Stomach (tissue), 9 donors: ENCODE measurements around the gene KRT6C. TPM values are rescaled to one million over a fixed set of nuclear protein-coding genes. Genes with fewer than 3 reads are reported as not detected.

Source experiments
- DNase-seq, 2 donors: peaks; one replicate each; pipeline versions ENCODE4 v3.0.0 to v3.0.0-alpha.2; 2013 to 2019
- H3K27ac ChIP-seq, 5 donors: fragments of 200-600 bp in 4 of 5; sonication (generic) in 4 of 5; one replicate each; pipeline ENCODE4 v1.5.1; 2013 to 2019; ENCODE audit warnings: mild to moderate bottlenecking in 1 of 5, moderate library complexity in 1 of 5
- H3K27me3 ChIP-seq, 3 donors: fragments of 200-600 bp; sonication (generic); one replicate each; pipeline ENCODE4 v1.5.1; 2017 to 2019; ENCODE audit warnings: mixed run types in 1 of 3
- H3K36me3 ChIP-seq, 4 donors: fragments of 200-600 bp; sonication (generic); 1 replicate in 3 of 4; 2 replicates in 1 of 4; pipeline ENCODE4 v1.5.1; 2016 to 2019
- H3K4me1 ChIP-seq, 4 donors: fragments of 200-600 bp; sonication (generic); one replicate each; pipeline ENCODE4 v1.5.1; 2016 to 2019
- H3K4me3 ChIP-seq, 4 donors: fragments of 200-600 bp; sonication (generic) in 3 of 4; one replicate each; pipeline ENCODE4 v1.5.1; 2016 to 2019; ENCODE audit warnings: mild to moderate bottlenecking in 1 of 4
- H3K9me3 ChIP-seq, 4 donors: fragments of 200-600 bp; sonication (generic); one replicate each; pipeline ENCODE4 v1.5.1; 2016 to 2019
- EP300 ChIP-seq: sonication (generic); formaldehyde crosslinking; IDR thresholded peaks from one replicate; pipeline ENCODE4 v1.6.1; 2017; ENCODE audit warnings: antibody characterized with exemption
- POLR2A ChIP-seq, 4 donors: fragments of 450-650 bp; IDR thresholded peaks; one replicate each; pipeline ENCODE4 v1.6.1; 2016; ENCODE audit warnings: antibody characterized with exemption in 4 of 4, control low read depth in 2 of 4, mild to moderate bottlenecking in 1 of 4, moderate library complexity in 1 of 4
- POLR2AphosphoS5 ChIP-seq, 3 donors: sonication (generic); formaldehyde crosslinking; IDR thresholded peaks; one replicate each; pipeline ENCODE4 v1.6.1; 2016; ENCODE audit warnings: antibody characterized with exemption in 3 of 3
- WGBS, 5 donors: extraction: QIAGEN DNeasy Blood & Tissue Kit in 3 of 5; methylation state at CpG; one replicate each; pipeline versions ENCODE4 v1.1.5 to v1.1.7; 2013 to 2018; 5-methylcytosine and 5-hydroxymethylcytosine counted together
- intact Hi-C: fragments of 100-400 bp; cut with DNase I; formaldehyde crosslinking; loops from one replicate; pipeline ENCODE4 v1.15.1; 2023; ENCODE audit warnings: low total_unique reads
- polyA plus RNA-seq, 3 donors: library from polyadenylated mRNA; stranded (reverse); fragments of 200-250 nt; gene quantifications; one replicate each; pipeline ENCODE4 v1.2.3, GENCODE V29; 2013
- total RNA-seq, 5 donors: library from RNA; depleted of rRNA; stranded (reverse); fragments of >200 nt; gene quantifications; one replicate each; pipeline versions ENCODE4 v1.1.0 to v1.2.3, GENCODE V29; 2014 to 2016
- TF ChIP-seq, protein P1 (sequence below), 7 experiments: fragments of 450-650 bp in 4 of 7; fragments of 200-600 bp in 3 of 7; sonication (generic) in 3 of 7; IDR thresholded peaks; one replicate each; pipeline ENCODE4 v1.5.1; 2016 to 2019; ENCODE audit warnings: antibody characterized with exemption in 7 of 7, control low read depth in 2 of 7, mild to moderate bottlenecking in 1 of 7
- donor health status: healthy with polysubstance abuse.
- donor health status: Bipolar disorder and iron deficiency.
- donor health status: healthy.

The KRT6C gene
- total and polyA plus RNA-seq, 8 donors = 0.31 to 12.4 (median 0.43) TPM; not detected in 5

DNA sequence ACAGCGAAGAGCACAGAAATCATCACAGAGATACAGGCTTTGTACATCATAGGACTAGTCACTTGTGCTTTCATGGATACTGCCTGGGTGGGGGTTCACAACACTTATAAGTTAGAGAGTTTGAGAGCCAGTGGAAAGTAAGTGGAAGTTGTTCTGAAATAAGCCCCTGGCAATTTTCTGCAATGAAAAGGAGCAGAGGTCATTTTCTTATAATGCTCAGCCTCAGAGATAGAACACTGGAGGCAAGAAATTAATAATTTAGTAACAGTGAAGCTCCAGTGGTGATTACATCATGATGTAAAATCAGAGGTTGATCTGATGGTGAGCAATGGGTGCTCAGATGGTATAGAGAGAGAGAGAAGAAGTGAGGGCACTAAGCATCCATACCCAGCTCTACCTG, 13.6 kb upstream of the KRT6C start:
- 0 to 94% (median 45%) methylated on average over 1 of the region's 1 CpG for WGBS, 5 donors
- no peak overlapping the region for H3K4me3 ChIP-seq
- intact Hi-C loops = no loop called here
- H3K4me1 ChIP-seq = no peaks in the 10 kb centered on the region
- no peaks in the 10 kb centered on the region for H3K36me3 ChIP-seq
- no peak for DNase-seq
- no peak for TF ChIP-seq POLR2A (IDR thresholded peaks at IDR 0.05)
- no peak for TF ChIP-seq EP300
- peaks cover 0 to 11% (median 6%) of the 10 kb centered on the region in 3 donors for H3K27me3 ChIP-seq
- H3K27ac ChIP-seq = no peak overlapping the region
- peaks cover 0 to 9% (median 3%) of the 10 kb centered on the region in 4 donors for H3K9me3 ChIP-seq

DNA sequence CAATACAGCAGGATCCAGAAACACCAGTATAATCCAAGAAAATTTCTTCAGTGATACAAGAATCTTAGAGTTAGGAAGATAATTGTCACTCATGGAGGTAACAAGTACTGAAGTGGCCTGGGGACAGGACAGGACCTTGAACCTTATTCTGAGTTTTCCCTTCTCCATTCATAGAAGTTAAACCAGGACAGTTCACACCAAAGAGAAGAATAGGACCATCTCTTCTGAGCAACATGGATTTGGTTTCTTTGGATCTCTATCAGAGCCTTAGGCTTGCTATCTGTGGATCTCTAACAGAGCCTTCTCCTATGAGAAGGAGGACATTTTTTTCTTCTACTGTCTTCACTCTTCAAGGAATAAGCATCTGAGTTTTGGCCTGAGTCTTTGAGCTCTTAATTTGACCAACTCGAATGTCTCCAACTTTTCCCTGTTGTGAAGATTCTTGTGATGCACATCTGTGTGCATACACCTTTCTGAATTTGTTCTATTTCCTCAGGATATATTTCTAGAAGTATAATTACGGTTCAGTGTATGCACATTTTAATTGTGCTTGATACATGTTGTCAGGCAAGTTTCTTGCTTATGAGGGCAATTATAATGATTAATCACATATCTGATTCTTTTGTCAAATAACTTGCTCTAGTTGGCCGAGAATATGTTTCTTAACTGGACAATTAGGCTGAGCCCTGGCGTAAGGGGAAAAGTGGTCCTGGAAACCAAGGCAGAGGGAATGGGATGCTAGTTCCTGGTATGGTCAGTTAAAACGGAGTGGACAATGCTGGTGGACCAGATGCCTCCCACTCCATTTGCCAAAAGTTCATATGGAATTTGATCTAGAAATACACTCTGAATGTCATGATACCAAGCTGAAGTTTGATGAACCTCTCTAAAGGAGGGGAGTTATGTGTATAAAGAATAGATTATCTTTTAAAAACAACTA, 12.8 kb upstream of the KRT6C start:
- peaks cover 0 to 8% (median 3%) of the 10 kb centered on the region in 3 donors for H3K27me3 ChIP-seq
- peaks cover 0 to 9% (median 3%) of the 10 kb centered on the region in 4 donors for H3K9me3 ChIP-seq
- no peak overlapping the region for H3K4me3 ChIP-seq
- WGBS, 5 donors = 73 to 83% (median 81%) methylated on average over 5 of the region's 5 CpGs
- intact Hi-C loops = no loop called here
- H3K36me3 ChIP-seq = no peaks in the 10 kb centered on the region
- no peak for DNase-seq
- no peak overlapping the region for H3K27ac ChIP-seq
- TF ChIP-seq EP300 = no peak
- H3K4me1 ChIP-seq = no peaks in the 10 kb centered on the region

DNA sequence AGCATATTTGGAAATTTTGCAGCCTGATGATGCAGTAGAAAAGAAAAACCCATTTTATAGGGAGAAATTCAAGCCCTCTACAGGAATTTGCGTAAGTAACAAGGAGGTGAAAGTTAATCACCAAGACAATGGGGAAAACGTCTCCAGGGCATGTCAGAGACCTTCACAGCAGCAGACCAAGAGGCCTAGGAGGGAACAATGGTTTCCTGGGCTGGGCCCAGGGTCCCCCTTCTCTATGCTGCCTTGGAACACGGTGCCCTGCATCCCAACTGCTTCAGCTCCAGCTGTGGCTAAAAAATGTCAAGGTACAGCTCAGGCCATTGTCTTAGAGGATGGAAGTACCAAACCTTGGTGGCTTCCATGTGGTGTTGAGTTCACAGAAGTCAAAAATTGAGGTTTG, 6.5 kb upstream of the KRT6C start:
- H3K4me1 ChIP-seq = no peaks in the 10 kb centered on the region
- no peak overlapping the region for H3K4me3 ChIP-seq
- no peaks in the 10 kb centered on the region for H3K27me3 ChIP-seq
- intact Hi-C loops = no loop called here
- 57 to 62% (median 61%) methylated on average over 3 of the region's 3 CpGs for WGBS, 5 donors
- H3K9me3 ChIP-seq = peaks cover 0 to 7% (median 3%) of the 10 kb centered on the region in 4 donors
- no peaks in the 10 kb centered on the region for H3K36me3 ChIP-seq
- no peak for TF ChIP-seq POLR2A (IDR thresholded peaks at IDR 0.05)
- TF ChIP-seq POLR2AphosphoS5 (IDR thresholded peaks at IDR 0.05) = no peak
- TF ChIP-seq EP300 = no peak
- TF ChIP-seq, protein P1, sequence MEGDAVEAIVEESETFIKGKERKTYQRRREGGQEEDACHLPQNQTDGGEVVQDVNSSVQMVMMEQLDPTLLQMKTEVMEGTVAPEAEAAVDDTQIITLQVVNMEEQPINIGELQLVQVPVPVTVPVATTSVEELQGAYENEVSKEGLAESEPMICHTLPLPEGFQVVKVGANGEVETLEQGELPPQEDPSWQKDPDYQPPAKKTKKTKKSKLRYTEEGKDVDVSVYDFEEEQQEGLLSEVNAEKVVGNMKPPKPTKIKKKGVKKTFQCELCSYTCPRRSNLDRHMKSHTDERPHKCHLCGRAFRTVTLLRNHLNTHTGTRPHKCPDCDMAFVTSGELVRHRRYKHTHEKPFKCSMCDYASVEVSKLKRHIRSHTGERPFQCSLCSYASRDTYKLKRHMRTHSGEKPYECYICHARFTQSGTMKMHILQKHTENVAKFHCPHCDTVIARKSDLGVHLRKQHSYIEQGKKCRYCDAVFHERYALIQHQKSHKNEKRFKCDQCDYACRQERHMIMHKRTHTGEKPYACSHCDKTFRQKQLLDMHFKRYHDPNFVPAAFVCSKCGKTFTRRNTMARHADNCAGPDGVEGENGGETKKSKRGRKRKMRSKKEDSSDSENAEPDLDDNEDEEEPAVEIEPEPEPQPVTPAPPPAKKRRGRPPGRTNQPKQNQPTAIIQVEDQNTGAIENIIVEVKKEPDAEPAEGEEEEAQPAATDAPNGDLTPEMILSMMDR (IDR thresholded peaks at IDR 0.05) = no peak
- H3K27ac ChIP-seq = no peak overlapping the region
- no peak for DNase-seq

- Histone ChIP-seq H3K27me3 (no peaks in the 10 kb centered on the region), H3K4me3 (no peak overlapping the region), H3K36me3 (no peaks in the 10 kb centered on the region), H3K4me1 (no peaks in the 10 kb centered on the region), H3K27ac (no peak overlapping the region), H3K9me3 (no peaks in the 10 kb centered on the region)
- no peak for TF ChIP-seq POLR2AphosphoS5 (IDR thresholded peaks at IDR 0.05)
- TF ChIP-seq, protein P1 (IDR thresholded peaks at IDR 0.05) = no peak
- no peak for TF ChIP-seq EP300
- no peak for TF ChIP-seq POLR2A (IDR thresholded peaks at IDR 0.05)
- intact Hi-C loops = no loop called here
- DNase-seq = no peak
- 46 to 88% (median 64%) methylated on average over 2 of the region's 2 CpGs for WGBS, 5 donors
Observed at GRCh38 chr12:52477651-52478050, 4.0 kb upstream of the KRT6C start.

DNA sequence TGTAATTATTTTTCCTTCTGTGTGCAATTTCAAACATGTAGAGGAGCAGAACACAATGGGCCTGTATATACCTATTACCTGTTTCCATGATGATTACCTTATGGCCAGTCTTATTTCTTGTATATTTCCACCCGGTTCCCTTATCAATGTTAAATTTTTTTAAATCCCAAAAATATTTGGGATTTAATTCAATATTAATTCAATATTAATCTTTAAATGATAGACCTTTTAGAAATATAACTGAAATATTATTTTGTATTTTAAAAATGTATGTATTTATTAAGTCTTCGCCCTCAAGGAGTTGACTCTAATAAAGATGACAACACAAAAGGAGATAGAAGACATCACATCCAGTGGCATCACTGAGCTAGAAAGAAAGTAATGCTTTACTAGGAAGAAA, 607 bp upstream of the KRT6C start:
- H3K4me3 ChIP-seq = no peak overlapping the region
- no peaks in the 10 kb centered on the region for H3K9me3 ChIP-seq
- no peaks in the 10 kb centered on the region for H3K4me1 ChIP-seq
- DNase-seq = no peak
- no peaks in the 10 kb centered on the region for H3K36me3 ChIP-seq
- TF ChIP-seq POLR2AphosphoS5 (IDR thresholded peaks at IDR 0.05) (no peak), POLR2A (IDR thresholded peaks at IDR 0.05) (no peak), EP300 (no peak)
- TF ChIP-seq, protein P1 (IDR thresholded peaks at IDR 0.05) = no peak
- WGBS, 5 donors = 89 to 98% (median 90%) methylated on average over 2 of the region's 2 CpGs
- intact Hi-C loops = no loop called here
- H3K27me3 ChIP-seq = no peaks in the 10 kb centered on the region
- H3K27ac ChIP-seq = no peak overlapping the region
